HEK293 (cell line): ENCODE results near the gene SKAP1.

Experiments
- CTCF ChIA-PET: fragments of 350-600 bp; formaldehyde crosslinking; extraction: SDS; loops from one replicate; lab custom pipeline; 2021; ENCODE audit warnings: antibody characterized with exemption; lab: Yijun Ruan, JAX
- POLR2A ChIA-PET: fragments of 300-600 bp; formaldehyde crosslinking; extraction: SDS; loops from one replicate; lab custom pipeline; 2020; ENCODE audit warnings: antibody characterized with exemption, inconsistent platforms; lab: Yijun Ruan, JAX
- H3K27ac ChIP-seq: fragments of 200-500 bp; sonication (Bioruptor generic); 2 replicates; pipeline ENCODE4 v1.5.1; 2014; ENCODE audit warnings: low read depth, low read length, control low read depth, inconsistent platforms; ENCODE audit errors: extremely low read depth
- H3K36me3 ChIP-seq, 2 experiments: fragments of 200-500 bp in 1 of 2; sonication (Bioruptor generic) in 1 of 2; 1 replicate in 1 of 2; 2 replicates in 1 of 2; pipeline ENCODE4 v1.5.1; 2014 to 2017; ENCODE audit warnings: inconsistent platforms in 2 of 2, low read length in 2 of 2; ENCODE audit not compliant: control insufficient read depth in 2 of 2, insufficient read depth in 1 of 2
- H3K4me1 ChIP-seq: fragments of 200-500 bp; sonication (Bioruptor generic); 2 replicates; pipeline ENCODE4 v1.5.1; 2014; ENCODE audit warnings: mild to moderate bottlenecking, low read length, inconsistent platforms; ENCODE audit not compliant: control insufficient read depth, insufficient read depth
- H3K4me3 ChIP-seq: 2 replicates; pipeline ENCODE4 v1.5.1; 2011; ENCODE audit warnings: low read depth, mild to moderate bottlenecking, control low read depth, low read length, moderate library complexity
- H3K9me3 ChIP-seq: fragments of 200-500 bp; sonication (Bioruptor generic); 2 replicates; pipeline ENCODE4 v1.5.1; 2014; ENCODE audit warnings: low read depth, low read length, inconsistent platforms; ENCODE audit not compliant: control insufficient read depth, insufficient read depth
- EGR2 ChIP-seq: fragments of 450-650 bp; formaldehyde crosslinking; IDR thresholded peaks from 2 replicates; pipeline ENCODE4 v1.5.1; 2016; ENCODE audit warnings: low read depth, missing biosample characterization, missing genetic modification characterization
- HOXA7 ChIP-seq: sonication (generic); formaldehyde crosslinking; IDR thresholded peaks from 2 replicates; pipeline ENCODE4 v1.8.1; 2022; ENCODE audit warnings: missing genetic modification reagents, borderline replicate concordance
- MYNN ChIP-seq: fragments of 450-650 bp; formaldehyde crosslinking; IDR thresholded peaks from 2 replicates; pipeline ENCODE4 v1.5.1; 2016; ENCODE audit warnings: missing biosample characterization, missing genetic modification characterization, borderline replicate concordance
- OVOL3 ChIP-seq: fragments of 450-650 bp; formaldehyde crosslinking; IDR thresholded peaks from 2 replicates; pipeline ENCODE4 v1.5.1; 2016; ENCODE audit warnings: missing biosample characterization, missing genetic modification characterization
- SCRT2 ChIP-seq: fragments of 450-650 bp; formaldehyde crosslinking; IDR thresholded peaks from 2 replicates; pipeline ENCODE4 v1.5.1; 2016; ENCODE audit warnings: missing biosample characterization, missing genetic modification characterization
- SP7 ChIP-seq: fragments of 450-650 bp; formaldehyde crosslinking; IDR thresholded peaks from 2 replicates; pipeline ENCODE4 v1.5.1; 2016; ENCODE audit warnings: missing biosample characterization, missing genetic modification characterization
- YY2 ChIP-seq: fragments of 450-650 bp; formaldehyde crosslinking; IDR thresholded peaks from 2 replicates; pipeline ENCODE4 v1.5.1; 2016; ENCODE audit warnings: missing biosample characterization, missing genetic modification characterization
- ZFHX2 ChIP-seq: fragments of 450-650 bp; formaldehyde crosslinking; conservative IDR thresholded peaks from 2 replicates; pipeline ENCODE4 v1.5.1; 2016; ENCODE audit warnings: missing biosample characterization, missing genetic modification characterization
- ZNF19 ChIP-seq: fragments of 450-650 bp; formaldehyde crosslinking; IDR thresholded peaks from 2 replicates; pipeline ENCODE4; 2016; ENCODE audit warnings: missing biosample characterization, missing genetic modification characterization, low read depth
- ZNF274 ChIP-seq, 2 experiments: fragments of 200-500 bp in 1 of 2; fragments of 450-650 bp in 1 of 2; sonication (Bioruptor generic) in 1 of 2; formaldehyde crosslinking in 1 of 2; IDR thresholded peaks; 2 replicates each; pipeline versions ENCODE4 v1.5.1 to v1.6.1; 2014 to 2016; ENCODE audit warnings: borderline replicate concordance in 1 of 2, inconsistent platforms in 1 of 2, low read length in 1 of 2, missing biosample characterization in 1 of 2, missing genetic modification characterization in 1 of 2
- ZNF510 ChIP-seq: fragments of 450-650 bp; formaldehyde crosslinking; IDR thresholded peaks from 2 replicates; pipeline ENCODE4 v1.5.1; 2018; ENCODE audit warnings: mild to moderate bottlenecking, missing genetic modification characterization, missing biosample characterization; ENCODE audit not compliant: insufficient replicate concordance
- ZNF521 ChIP-seq: fragments of 450-650 bp; formaldehyde crosslinking; IDR thresholded peaks from 2 replicates; pipeline ENCODE4 v1.5.1; 2017; ENCODE audit warnings: missing biosample characterization, mild to moderate bottlenecking, missing genetic modification characterization
- ZNF544 ChIP-seq: fragments of 450-650 bp; formaldehyde crosslinking; IDR thresholded peaks from 2 replicates; pipeline ENCODE4 v1.5.0; 2017; ENCODE audit warnings: missing biosample characterization, missing genetic modification characterization
- ZNF558 ChIP-seq: fragments of 450-650 bp; formaldehyde crosslinking; IDR thresholded peaks from 2 replicates; pipeline ENCODE4 v1.5.1; 2016; ENCODE audit warnings: missing biosample characterization, missing genetic modification characterization
- ZNF658 ChIP-seq: fragments of 450-650 bp; formaldehyde crosslinking; IDR thresholded peaks from 2 replicates; pipeline ENCODE4; 2016; ENCODE audit warnings: missing biosample characterization, missing genetic modification characterization
- ZSCAN30 ChIP-seq: fragments of 450-650 bp; IDR thresholded peaks from 2 replicates; pipeline ENCODE4 v1.5.1; 2018; ENCODE audit warnings: missing biosample characterization, mild to moderate bottlenecking, missing genetic modification characterization, moderate library complexity
- TF ChIP-seq, protein P1 (sequence below): fragments of 450-650 bp; formaldehyde crosslinking; IDR thresholded peaks from 2 replicates; pipeline ENCODE4 v1.5.1; 2016; ENCODE audit warnings: missing biosample characterization, missing genetic modification characterization
- TF ChIP-seq, protein P2 (sequence below): fragments of 450-650 bp; formaldehyde crosslinking; IDR thresholded peaks from 2 replicates; pipeline ENCODE4 v1.5.1; 2016; ENCODE audit warnings: missing biosample characterization, missing genetic modification characterization
- TF ChIP-seq, protein P3 (sequence below): fragments of 450-650 bp; formaldehyde crosslinking; conservative IDR thresholded peaks from 2 replicates; pipeline ENCODE4 v1.5.1; 2016; ENCODE audit warnings: low read depth, missing biosample characterization, missing genetic modification characterization

The SKAP1 gene

DNA sequence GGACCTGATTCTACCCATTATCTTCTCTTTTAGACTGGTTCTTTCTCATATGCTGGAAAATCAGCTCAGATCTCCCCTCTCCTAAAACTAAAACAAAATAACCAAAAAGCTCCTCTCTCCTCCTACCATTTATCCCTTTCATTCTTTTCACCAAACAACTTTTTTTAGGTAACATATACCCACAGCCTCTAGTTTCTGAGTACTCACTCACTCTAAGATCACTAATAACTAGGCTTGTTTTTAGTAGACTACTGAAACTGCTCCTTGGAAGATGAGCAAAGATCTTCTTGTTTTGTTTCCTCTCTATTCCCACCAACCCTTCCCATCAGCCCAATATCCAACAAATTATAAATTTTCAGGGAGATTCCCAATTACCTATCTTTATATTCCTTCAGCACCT, 129.0 kb downstream of the SKAP1 start (continued):
- TF ChIP-seq SCRT2 (no peak), ZNF658 (tag by site-specific recombination) (no peak), OVOL3 (tag by site-specific recombination) (no peak)

DNA sequence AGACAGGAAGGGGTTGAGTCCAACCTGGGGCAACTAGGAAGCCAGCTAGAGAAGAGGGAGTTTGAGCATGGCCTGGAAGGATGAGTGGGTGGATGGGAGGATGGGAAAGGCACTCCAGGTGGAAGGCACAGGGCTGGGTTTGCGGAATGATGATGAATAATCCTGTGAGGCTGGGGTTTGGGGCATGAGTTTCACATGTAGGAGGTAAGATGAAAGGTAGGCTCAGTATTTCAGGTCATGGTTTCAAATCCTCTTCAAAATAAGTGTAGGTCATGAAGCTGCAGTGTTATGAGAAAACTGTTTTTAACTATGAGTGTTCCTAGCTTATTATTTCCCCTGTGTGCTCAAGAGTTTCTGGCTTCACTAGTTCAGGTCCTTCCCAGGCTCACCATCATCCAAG, 130.3 kb downstream of the SKAP1 start:
- no peaks in the 10 kb centered on the region for H3K36me3 ChIP-seq
- ChIA-PET POLR2A (no interaction called here), CTCF (interaction anchor here (0.6 to 2.1 kb wide), 7 partner anchors 8 to 301 kb away, joined by 3 to 20 read pairs (median 3); no protein-coding TSS in a partner anchor)
- no peak overlapping the region for H3K4me3 ChIP-seq
- H3K27ac ChIP-seq: no peak overlapping the region
- peak; percentile 57 for TF ChIP-seq ZFHX2 (tag by site-specific recombination)
- no peak for TF ChIP-seq ZNF19 (tag by site-specific recombination)
- peak; percentile 16; the same call in 1 of the 2 replicates for TF ChIP-seq YY2 (tag by site-specific recombination)
- TF ChIP-seq, protein P1, sequence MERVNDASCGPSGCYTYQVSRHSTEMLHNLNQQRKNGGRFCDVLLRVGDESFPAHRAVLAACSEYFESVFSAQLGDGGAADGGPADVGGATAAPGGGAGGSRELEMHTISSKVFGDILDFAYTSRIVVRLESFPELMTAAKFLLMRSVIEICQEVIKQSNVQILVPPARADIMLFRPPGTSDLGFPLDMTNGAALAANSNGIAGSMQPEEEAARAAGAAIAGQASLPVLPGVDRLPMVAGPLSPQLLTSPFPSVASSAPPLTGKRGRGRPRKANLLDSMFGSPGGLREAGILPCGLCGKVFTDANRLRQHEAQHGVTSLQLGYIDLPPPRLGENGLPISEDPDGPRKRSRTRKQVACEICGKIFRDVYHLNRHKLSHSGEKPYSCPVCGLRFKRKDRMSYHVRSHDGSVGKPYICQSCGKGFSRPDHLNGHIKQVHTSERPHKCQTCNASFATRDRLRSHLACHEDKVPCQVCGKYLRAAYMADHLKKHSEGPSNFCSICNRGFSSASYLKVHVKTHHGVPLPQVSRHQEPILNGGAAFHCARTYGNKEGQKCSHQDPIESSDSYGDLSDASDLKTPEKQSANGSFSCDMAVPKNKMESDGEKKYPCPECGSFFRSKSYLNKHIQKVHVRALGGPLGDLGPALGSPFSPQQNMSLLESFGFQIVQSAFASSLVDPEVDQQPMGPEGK: no peak
- no peak for TF ChIP-seq ZNF544
- TF ChIP-seq MYNN (tag by site-specific recombination): no peak
- TF ChIP-seq, protein P2, sequence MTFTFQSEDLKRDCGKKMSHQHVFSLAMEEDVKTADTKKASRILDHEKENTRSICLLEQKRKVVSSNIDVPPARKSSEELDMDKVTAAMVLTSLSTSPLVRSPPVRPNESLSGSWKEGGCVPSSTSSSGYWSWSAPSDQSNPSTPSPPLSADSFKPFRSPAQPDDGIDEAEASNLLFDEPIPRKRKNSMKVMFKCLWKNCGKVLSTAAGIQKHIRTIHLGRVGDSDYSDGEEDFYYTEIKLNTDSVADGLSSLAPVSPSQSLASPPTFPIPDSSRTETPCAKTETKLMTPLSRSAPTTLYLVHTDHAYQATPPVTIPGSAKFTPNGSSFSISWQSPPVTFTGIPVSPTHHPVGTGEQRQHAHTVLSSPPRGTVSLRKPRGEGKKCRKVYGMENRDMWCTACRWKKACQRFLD: no peak
- no peak for TF ChIP-seq HOXA7 (CRISPR knock-in tag)
- TF ChIP-seq SP7 (tag by site-specific recombination): no peak
- TF ChIP-seq ZSCAN30 (tag by site-specific recombination): no peak
- TF ChIP-seq EGR2 (tag by site-specific recombination): 0 out of 2 replicates have a peak, but pooled peaks have one; percentile 21
- no peak for TF ChIP-seq ZNF274 (IDR thresholded peaks at IDR 0.05; ENCODE audit: low read length)
- no peak for TF ChIP-seq ZNF274 (tag by site-specific recombination; IDR thresholded peaks at IDR 0.05; ENCODE audit: borderline replicate concordance)
- TF ChIP-seq, all 188 proteins: peak for 3
- Histone ChIP-seq H3K9me3 (no peaks in the 10 kb centered on the region), H3K4me1 (no peaks in the 10 kb centered on the region)

DNA sequence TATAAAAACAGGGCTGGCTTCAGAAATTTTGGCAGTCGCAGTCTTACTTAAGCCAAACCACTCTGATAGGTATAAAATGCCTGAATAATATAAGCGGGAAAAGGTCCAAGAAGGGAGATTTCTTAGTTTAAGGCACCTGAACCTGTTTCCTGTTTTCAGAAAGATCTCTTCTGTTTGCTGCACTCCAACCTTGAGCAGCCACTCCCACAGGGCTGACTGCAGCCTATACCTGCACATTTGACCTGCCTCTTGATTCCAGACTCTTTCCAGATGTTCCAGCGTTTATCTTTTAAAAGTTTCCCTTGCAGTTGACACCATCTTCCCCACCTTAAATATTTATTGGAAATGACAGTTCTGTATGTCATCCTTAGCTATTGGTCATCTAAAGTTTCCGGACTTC, 132.2 kb downstream of the SKAP1 start:
- POLR2A ChIA-PET: no interaction called here

More for the DNA sequence above, 132.2 kb downstream of the SKAP1 start:
- TF ChIP-seq ZNF521 (tag by site-specific recombination) (no peak), ZNF510 (tag by site-specific recombination) (no peak), ZNF558 (tag by site-specific recombination) (no peak)
- TF ChIP-seq, protein P3, sequence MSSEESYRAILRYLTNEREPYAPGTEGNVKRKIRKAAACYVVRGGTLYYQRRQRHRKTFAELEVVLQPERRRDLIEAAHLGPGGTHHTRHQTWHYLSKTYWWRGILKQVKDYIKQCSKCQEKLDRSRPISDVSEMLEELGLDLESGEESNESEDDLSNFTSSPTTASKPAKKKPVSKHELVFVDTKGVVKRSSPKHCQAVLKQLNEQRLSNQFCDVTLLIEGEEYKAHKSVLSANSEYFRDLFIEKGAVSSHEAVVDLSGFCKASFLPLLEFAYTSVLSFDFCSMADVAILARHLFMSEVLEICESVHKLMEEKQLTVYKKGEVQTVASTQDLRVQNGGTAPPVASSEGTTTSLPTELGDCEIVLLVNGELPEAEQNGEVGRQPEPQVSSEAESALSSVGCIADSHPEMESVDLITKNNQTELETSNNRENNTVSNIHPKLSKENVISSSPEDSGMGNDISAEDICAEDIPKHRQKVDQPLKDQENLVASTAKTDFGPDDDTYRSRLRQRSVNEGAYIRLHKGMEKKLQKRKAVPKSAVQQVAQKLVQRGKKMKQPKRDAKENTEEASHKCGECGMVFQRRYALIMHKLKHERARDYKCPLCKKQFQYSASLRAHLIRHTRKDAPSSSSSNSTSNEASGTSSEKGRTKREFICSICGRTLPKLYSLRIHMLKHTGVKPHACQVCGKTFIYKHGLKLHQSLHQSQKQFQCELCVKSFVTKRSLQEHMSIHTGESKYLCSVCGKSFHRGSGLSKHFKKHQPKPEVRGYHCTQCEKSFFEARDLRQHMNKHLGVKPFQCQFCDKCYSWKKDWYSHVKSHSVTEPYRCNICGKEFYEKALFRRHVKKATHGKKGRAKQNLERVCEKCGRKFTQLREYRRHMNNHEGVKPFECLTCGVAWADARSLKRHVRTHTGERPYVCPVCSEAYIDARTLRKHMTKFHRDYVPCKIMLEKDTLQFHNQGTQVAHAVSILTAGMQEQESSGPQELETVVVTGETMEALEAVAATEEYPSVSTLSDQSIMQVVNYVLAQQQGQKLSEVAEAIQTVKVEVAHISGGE: no peak
- TF ChIP-seq, all 188 proteins: peak for 0
- CTCF ChIA-PET: interaction anchor here (0.6 to 2.1 kb wide), 5 partner anchors 10 to 362 kb away, joined by 4 to 20 read pairs (median 6); no protein-coding TSS in a partner anchor
- peaks cover 3% of the 10 kb centered on the region; the same call in 1 of the 2 replicates for H3K4me1 ChIP-seq
- H3K27ac ChIP-seq: no peak overlapping the region
- no peaks in the 10 kb centered on the region for H3K9me3 ChIP-seq
- H3K36me3 ChIP-seq: no peaks in the 10 kb centered on the region
- no peak overlapping the region for H3K4me3 ChIP-seq
